Stimulated activated CD8-positive, alpha-beta memory T cell treated with anti-CD3 and anti-CD28 coated beads, Interleukin-7, amount 100 ng/mL, for 1 hour (primary cell): ENCODE data around the gene NENF.
"Not testable (repeated sequence)": the region's sequence is repeated elsewhere in the genome, so short reads cannot be mapped to it uniquely, and the experiment has no call there.

Source experiments
- DNase-seq, 2 donors: peaks; one replicate each; pipeline ENCODE4 v3.0.0-alpha.2; 2020; ENCODE audit warnings: low read depth in 2 of 2

Gene NENF

GRCh38 chr1:212432661-212433576 lies at the start of gene NENF:
Gene NENF (plus strand): TSS chr1:212432920. CDS start chr1:212432944, 24 bp downstream.
- DNase-seq, result peak; percentile 34 to 46

- no peak for DNase-seq
Observed at GRCh38 chr1:212386029-212386428, 46.7 kb upstream of the NENF start.

GRCh38 chr1:212388985-212389716 lies 43.6 kb upstream of the NENF start:
- no peak for DNase-seq

GRCh38 chr1:212395678-212396437 lies 36.9 kb upstream of the NENF start:
- DNase-seq, result not testable (repeated sequence)

GRCh38 chr1:212396638-212397037 lies 36.1 kb upstream of the NENF start:
- DNase-seq, result no peak

GRCh38 chr1:212397171-212397570 lies 35.5 kb upstream of the NENF start:
- DNase-seq, result no peak

GRCh38 chr1:212401042-212401441 lies 31.7 kb upstream of the NENF start:
- DNase-seq, result no peak

GRCh38 chr1:212401838-212402582 lies 30.7 kb upstream of the NENF start:
- no peak for DNase-seq

GRCh38 chr1:212402666-212403321 lies 29.9 kb upstream of the NENF start:
- no peak for DNase-seq

GRCh38 chr1:212410231-212410820 lies 22.4 kb upstream of the NENF start:
- DNase-seq, result no peak

- no peak for DNase-seq
Observed at GRCh38 chr1:212412374-212412773, 20.3 kb upstream of the NENF start.

GRCh38 chr1:212413902-212414327 lies 18.8 kb upstream of the NENF start:
- DNase-seq, result peak in 1 of 2 donors; percentile 10

GRCh38 chr1:212414328-212415106 lies 18.2 kb upstream of the NENF start, which contains the start of gene PACC1:
Gene PACC1 (minus strand): TSS chr1:212414886. CDS start chr1:212414757, 129 bp downstream.
- peak; percentile 67 to 79 for DNase-seq

- no peak for DNase-seq
Observed at GRCh38 chr1:212415107-212415841, 17.4 kb upstream of the NENF start.

GRCh38 chr1:212421165-212421564 lies 11.6 kb upstream of the NENF start:
- DNase-seq, result no peak

- DNase-seq, result no peak
Observed at GRCh38 chr1:212423879-212424278, 8.8 kb upstream of the NENF start.

- DNase-seq, result no peak
Observed at GRCh38 chr1:212428496-212428895, 4.2 kb upstream of the NENF start.

- no peak for DNase-seq
Observed at GRCh38 chr1:212430416-212430815, 2.3 kb upstream of the NENF start.

- no peak for DNase-seq
Observed at GRCh38 chr1:212430955-212431394, 1.7 kb upstream of the NENF start.
